ENCODE results near the gene SRP72. TPM values are rescaled to one million over a fixed set of nuclear protein-coding genes. Genes with fewer than 3 reads are reported as not detected.

The SRP72 gene
- total RNA-seq, 1 experiment from 2014 or later = 138 TPM

DNA sequence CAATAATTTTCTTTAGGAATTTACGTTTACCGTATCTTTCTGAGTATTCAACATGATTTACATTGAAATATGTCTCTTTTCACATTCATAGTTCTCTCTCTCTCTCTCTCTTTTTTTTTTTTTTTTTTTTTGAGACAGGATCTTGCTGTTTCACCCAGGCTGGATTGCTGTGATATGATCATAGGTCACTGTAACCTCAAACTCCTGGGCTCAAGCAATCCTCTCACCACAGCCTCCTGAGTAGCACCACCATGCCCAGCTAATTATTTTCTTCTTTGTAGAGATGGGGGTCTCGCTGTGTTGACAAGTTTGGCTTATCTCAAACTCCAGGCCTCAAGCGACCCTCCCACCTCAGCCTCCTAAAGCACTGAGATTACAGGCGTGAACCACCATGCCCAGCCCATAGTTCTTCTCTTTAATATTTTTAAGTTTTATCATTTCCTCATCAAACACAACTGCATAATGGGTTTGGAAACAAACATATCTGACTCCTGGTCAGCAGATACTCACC lies 9.8 kb downstream of the SRP72 start (continued):
- TF ChIP-seq, protein P1, sequence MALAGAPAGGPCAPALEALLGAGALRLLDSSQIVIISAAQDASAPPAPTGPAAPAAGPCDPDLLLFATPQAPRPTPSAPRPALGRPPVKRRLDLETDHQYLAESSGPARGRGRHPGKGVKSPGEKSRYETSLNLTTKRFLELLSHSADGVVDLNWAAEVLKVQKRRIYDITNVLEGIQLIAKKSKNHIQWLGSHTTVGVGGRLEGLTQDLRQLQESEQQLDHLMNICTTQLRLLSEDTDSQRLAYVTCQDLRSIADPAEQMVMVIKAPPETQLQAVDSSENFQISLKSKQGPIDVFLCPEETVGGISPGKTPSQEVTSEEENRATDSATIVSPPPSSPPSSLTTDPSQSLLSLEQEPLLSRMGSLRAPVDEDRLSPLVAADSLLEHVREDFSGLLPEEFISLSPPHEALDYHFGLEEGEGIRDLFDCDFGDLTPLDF (CRISPR knock-in tag; IDR thresholded peaks at IDR 0.05) = no peak
- no peak for TF ChIP-seq OVOL2 (CRISPR knock-in tag; IDR thresholded peaks at IDR 0.05; ENCODE audit: borderline replicate concordance)
- no peak for TF ChIP-seq IRF2 (CRISPR knock-in tag; IDR thresholded peaks at IDR 0.05; ENCODE audit: borderline replicate concordance, low read depth)
- no peak for TF ChIP-seq ZNF671 (CRISPR knock-in tag; IDR thresholded peaks at IDR 0.05)
- TF ChIP-seq, protein P2, sequence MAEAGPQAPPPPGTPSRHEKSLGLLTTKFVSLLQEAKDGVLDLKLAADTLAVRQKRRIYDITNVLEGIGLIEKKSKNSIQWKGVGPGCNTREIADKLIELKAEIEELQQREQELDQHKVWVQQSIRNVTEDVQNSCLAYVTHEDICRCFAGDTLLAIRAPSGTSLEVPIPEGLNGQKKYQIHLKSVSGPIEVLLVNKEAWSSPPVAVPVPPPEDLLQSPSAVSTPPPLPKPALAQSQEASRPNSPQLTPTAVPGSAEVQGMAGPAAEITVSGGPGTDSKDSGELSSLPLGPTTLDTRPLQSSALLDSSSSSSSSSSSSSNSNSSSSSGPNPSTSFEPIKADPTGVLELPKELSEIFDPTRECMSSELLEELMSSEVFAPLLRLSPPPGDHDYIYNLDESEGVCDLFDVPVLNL (CRISPR knock-in tag; IDR thresholded peaks at IDR 0.05; ENCODE audit: borderline replicate concordance, low read depth) = no peak
- no peak for TF ChIP-seq CBFB (CRISPR knock-in tag; IDR thresholded peaks at IDR 0.05; ENCODE audit: low read depth)
- no peak for TF ChIP-seq RORB (CRISPR knock-in tag; IDR thresholded peaks at IDR 0.05)
- TF ChIP-seq, protein P3, sequence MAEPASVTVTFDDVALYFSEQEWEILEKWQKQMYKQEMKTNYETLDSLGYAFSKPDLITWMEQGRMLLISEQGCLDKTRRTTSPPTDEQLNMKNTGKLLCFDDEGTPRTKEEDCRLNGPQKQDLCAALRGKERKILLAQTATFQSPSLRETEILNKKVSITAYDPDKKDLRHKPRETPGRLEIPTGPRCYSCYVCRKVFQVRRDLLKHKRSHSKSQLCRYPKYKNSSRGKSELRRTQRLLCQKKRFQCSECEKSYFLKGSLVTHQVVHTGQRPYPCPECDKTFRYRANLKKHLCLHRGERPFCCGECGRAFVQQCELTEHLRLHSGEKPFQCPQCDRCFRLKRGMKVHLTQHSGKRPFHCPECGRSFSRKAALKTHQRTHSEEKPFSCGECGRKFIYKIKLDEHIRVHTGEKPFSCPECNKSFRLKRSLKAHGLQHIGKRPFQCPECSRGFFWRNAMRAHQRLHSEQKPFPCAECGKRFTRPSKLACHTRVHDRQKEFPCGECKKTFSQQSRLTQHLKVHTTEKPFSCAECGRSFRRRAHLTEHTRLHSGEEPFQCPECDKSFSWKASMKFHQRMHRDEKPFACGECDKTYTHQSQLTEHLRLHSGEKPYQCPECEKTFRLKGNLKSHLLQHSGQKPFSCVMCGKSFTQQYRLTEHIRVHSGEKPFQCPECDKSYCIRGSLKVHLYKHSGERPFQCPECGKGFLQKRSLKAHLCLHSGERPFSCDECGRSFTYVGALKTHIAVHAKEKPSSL (CRISPR knock-in tag; conservative IDR thresholded peaks at IDR 0.05) = no peak
- TF ChIP-seq FOXK1 (CRISPR knock-in tag; IDR thresholded peaks at IDR 0.05) = no peak

DNA sequence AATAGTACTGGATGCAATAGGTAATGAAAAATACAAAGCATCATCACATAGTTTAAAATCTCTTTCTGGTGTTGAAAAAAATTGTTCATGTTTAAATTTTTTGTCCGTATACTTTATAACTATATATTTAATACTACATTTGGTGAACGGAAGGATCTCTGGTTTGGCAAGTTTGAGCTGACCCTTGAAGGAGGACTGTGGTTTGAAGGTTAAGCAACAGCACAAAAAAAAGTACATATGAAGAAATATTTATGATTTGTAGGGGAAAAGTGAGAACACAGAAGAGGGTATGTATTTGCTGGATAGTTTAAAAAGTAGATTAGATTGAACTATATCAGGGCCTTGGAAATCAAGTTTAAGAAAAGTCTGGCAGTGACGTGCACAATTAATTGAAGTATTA lies 13.3 kb downstream of the SRP72 start:
- Mint-ChIP-seq H3K27ac (no peak overlapping the region), H3K9me3 (no peaks in the 10 kb centered on the region), H3K4me1 (no peaks in the 10 kb centered on the region), H3K27me3 (ENCODE audit: low read depth) (no peaks in the 10 kb centered on the region), H3K36me3 (peaks cover 63% of the 10 kb centered on the region), H3K4me3 (no peak overlapping the region)
- DNase-seq (ENCODE audit: low spot score) = no peak
- TF ChIP-seq NR1H2 (CRISPR knock-in tag; IDR thresholded peaks at IDR 0.05) (no peak), TEAD4 (CRISPR knock-in tag; IDR thresholded peaks at IDR 0.05) (no peak), MXD4 (CRISPR knock-in tag; IDR thresholded peaks at IDR 0.05; ENCODE audit: borderline replicate concordance) (no peak), IRF2 (CRISPR knock-in tag; IDR thresholded peaks at IDR 0.05; ENCODE audit: borderline replicate concordance, low read depth) (no peak), GTF2I (CRISPR knock-in tag; conservative IDR thresholded peaks at IDR 0.05) (no peak), SP1 (CRISPR knock-in tag; conservative IDR thresholded peaks at IDR 0.05) (no peak), RORB (CRISPR knock-in tag; IDR thresholded peaks at IDR 0.05) (no peak), SMAD3 (CRISPR knock-in tag; IDR thresholded peaks at IDR 0.05; ENCODE audit: borderline replicate concordance) (no peak), CREM (CRISPR knock-in tag; IDR thresholded peaks at IDR 0.05) (no peak), GABPB1 (CRISPR knock-in tag; IDR thresholded peaks at IDR 0.05) (no peak), KAT7 (CRISPR knock-in tag; IDR thresholded peaks at IDR 0.05; ENCODE audit: borderline replicate concordance) (no peak), EMX1 (CRISPR knock-in tag; IDR thresholded peaks at IDR 0.05) (no peak), ESRRA (CRISPR knock-in tag; IDR thresholded peaks at IDR 0.05; ENCODE audit: borderline replicate concordance) (no peak), OVOL2 (CRISPR knock-in tag; IDR thresholded peaks at IDR 0.05; ENCODE audit: borderline replicate concordance) (no peak)
- TF ChIP-seq, protein P4, sequence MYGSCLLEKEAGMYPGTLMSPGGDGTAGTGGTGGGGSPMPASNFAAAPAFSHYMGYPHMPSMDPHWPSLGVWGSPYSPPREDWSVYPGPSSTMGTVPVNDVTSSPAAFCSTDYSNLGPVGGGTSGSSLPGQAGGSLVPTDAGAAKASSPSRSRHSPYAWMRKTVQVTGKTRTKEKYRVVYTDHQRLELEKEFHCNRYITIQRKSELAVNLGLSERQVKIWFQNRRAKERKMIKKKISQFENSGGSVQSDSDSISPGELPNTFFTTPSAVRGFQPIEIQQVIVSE (CRISPR knock-in tag; IDR thresholded peaks at IDR 0.05; ENCODE audit: borderline replicate concordance) = no peak
- TF ChIP-seq, protein P5, sequence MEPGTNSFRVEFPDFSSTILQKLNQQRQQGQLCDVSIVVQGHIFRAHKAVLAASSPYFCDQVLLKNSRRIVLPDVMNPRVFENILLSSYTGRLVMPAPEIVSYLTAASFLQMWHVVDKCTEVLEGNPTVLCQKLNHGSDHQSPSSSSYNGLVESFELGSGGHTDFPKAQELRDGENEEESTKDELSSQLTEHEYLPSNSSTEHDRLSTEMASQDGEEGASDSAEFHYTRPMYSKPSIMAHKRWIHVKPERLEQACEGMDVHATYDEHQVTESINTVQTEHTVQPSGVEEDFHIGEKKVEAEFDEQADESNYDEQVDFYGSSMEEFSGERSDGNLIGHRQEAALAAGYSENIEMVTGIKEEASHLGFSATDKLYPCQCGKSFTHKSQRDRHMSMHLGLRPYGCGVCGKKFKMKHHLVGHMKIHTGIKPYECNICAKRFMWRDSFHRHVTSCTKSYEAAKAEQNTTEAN (CRISPR knock-in tag; IDR thresholded peaks at IDR 0.05) = no peak
- TF ChIP-seq, protein P6, sequence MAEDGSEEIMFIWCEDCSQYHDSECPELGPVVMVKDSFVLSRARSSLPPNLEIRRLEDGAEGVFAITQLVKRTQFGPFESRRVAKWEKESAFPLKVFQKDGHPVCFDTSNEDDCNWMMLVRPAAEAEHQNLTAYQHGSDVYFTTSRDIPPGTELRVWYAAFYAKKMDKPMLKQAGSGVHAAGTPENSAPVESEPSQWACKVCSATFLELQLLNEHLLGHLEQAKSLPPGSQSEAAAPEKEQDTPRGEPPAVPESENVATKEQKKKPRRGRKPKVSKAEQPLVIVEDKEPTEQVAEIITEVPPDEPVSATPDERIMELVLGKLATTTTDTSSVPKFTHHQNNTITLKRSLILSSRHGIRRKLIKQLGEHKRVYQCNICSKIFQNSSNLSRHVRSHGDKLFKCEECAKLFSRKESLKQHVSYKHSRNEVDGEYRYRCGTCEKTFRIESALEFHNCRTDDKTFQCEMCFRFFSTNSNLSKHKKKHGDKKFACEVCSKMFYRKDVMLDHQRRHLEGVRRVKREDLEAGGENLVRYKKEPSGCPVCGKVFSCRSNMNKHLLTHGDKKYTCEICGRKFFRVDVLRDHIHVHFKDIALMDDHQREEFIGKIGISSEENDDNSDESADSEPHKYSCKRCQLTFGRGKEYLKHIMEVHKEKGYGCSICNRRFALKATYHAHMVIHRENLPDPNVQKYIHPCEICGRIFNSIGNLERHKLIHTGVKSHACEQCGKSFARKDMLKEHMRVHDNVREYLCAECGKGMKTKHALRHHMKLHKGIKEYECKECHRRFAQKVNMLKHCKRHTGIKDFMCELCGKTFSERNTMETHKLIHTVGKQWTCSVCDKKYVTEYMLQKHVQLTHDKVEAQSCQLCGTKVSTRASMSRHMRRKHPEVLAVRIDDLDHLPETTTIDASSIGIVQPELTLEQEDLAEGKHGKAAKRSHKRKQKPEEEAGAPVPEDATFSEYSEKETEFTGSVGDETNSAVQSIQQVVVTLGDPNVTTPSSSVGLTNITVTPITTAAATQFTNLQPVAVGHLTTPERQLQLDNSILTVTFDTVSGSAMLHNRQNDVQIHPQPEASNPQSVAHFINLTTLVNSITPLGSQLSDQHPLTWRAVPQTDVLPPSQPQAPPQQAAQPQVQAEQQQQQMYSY (CRISPR knock-in tag; IDR thresholded peaks at IDR 0.05) = no peak
- CTCF ChIA-PET = no interaction called here
- ATAC-seq = no peak
- POLR2A ChIA-PET = no interaction called here

Data from WTC11 (cell line).